ENCODE measurements around the gene GKAP1.

The GKAP1 gene

GRCh38 chr9:83775932-83776331 lies 41.6 kb downstream of the GKAP1 start:
- Histone ChIP-seq H3K9me3 (ENCODE audit: insufficient read depth, low read depth, low read length) (no peaks in the 10 kb centered on the region), H3K4me3 (ENCODE audit: low read length, poor library complexity, severe bottlenecking) (no peak overlapping the region)
- TF ChIP-seq EZH2phosphoT487 (IDR thresholded peaks at IDR 0.05; ENCODE audit: borderline replicate concordance) = no peak
- no peak for TF ChIP-seq CTCF (conservative IDR thresholded peaks at IDR 0.05; ENCODE audit: low read length)

GRCh38 chr9:83772860-83773259 lies 44.7 kb downstream of the GKAP1 start:
- Histone ChIP-seq H3K4me1 (ENCODE audit: insufficient read depth, low read length, poor library complexity, severe bottlenecking) (no peaks in the 10 kb centered on the region), H2AFZ (ENCODE audit: low read length) (no peak overlapping the region), H3K9me2 (replicated peaks; ENCODE audit: low read depth, low read length) (no peaks in the 10 kb centered on the region), H3K79me2 (ENCODE audit: insufficient read depth, low read length) (no peaks in the 10 kb centered on the region), H3K4me3 (ENCODE audit: low read length, poor library complexity, severe bottlenecking) (no peak overlapping the region), H3K4me2 (ENCODE audit: low read depth, low read length, poor library complexity, severe bottlenecking) (no peak overlapping the region), H3K27me3 (ENCODE audit: insufficient read depth, low read length, poor library complexity, severe bottlenecking) (no peaks in the 10 kb centered on the region), H3K9me3 (ENCODE audit: insufficient read depth, low read depth, low read length) (no peaks in the 10 kb centered on the region), H3F3A (ENCODE audit: low read depth) (no peaks in the 10 kb centered on the region), H3K9ac (ENCODE audit: low read depth, low read length, poor library complexity, severe bottlenecking) (no peak overlapping the region), H3K36me3 (ENCODE audit: insufficient read depth, low read length) (no peaks in the 10 kb centered on the region), H4K20me1 (ENCODE audit: insufficient read depth, low read length, poor library complexity, severe bottlenecking) (no peaks in the 10 kb centered on the region)
- TF ChIP-seq CTCF (conservative IDR thresholded peaks at IDR 0.05; ENCODE audit: low read length) = no peak
- no peak for TF ChIP-seq EZH2phosphoT487 (IDR thresholded peaks at IDR 0.05; ENCODE audit: borderline replicate concordance)

More at GRCh38 chr9:83775932-83776331, 41.6 kb downstream of the GKAP1 start:
- H4K20me1 ChIP-seq (ENCODE audit: insufficient read depth, low read length, poor library complexity, severe bottlenecking) = no peaks in the 10 kb centered on the region
- no peak overlapping the region for H2AFZ ChIP-seq (ENCODE audit: low read length)
- H3K36me3 ChIP-seq (ENCODE audit: insufficient read depth, low read length) = no peaks in the 10 kb centered on the region
- H3K4me2 ChIP-seq (ENCODE audit: low read depth, low read length, poor library complexity, severe bottlenecking) = no peak overlapping the region
- no peaks in the 10 kb centered on the region for H3K4me1 ChIP-seq (ENCODE audit: insufficient read depth, low read length, poor library complexity, severe bottlenecking)
- no peak overlapping the region for H3K9ac ChIP-seq (ENCODE audit: low read depth, low read length, poor library complexity, severe bottlenecking)
- no peaks in the 10 kb centered on the region for H3K27me3 ChIP-seq (ENCODE audit: insufficient read depth, low read length, poor library complexity, severe bottlenecking)
- no peaks in the 10 kb centered on the region for H3K9me2 ChIP-seq (replicated peaks; ENCODE audit: low read depth, low read length)
- no peaks in the 10 kb centered on the region for H3K79me2 ChIP-seq (ENCODE audit: insufficient read depth, low read length)
- no peaks in the 10 kb centered on the region for H3F3A ChIP-seq (ENCODE audit: low read depth)

GRCh38 chr9:83765376-83765775 lies 52.2 kb downstream of the GKAP1 start:
- H3K9me3 ChIP-seq (ENCODE audit: insufficient read depth, low read depth, low read length) = no peaks in the 10 kb centered on the region
- no peaks in the 10 kb centered on the region for H3K9me2 ChIP-seq (replicated peaks; ENCODE audit: low read depth, low read length)
- H3F3A ChIP-seq (ENCODE audit: low read depth) = no peaks in the 10 kb centered on the region
- no peaks in the 10 kb centered on the region for H3K27me3 ChIP-seq (ENCODE audit: insufficient read depth, low read length, poor library complexity, severe bottlenecking)
- no peak overlapping the region for H3K4me2 ChIP-seq (ENCODE audit: low read depth, low read length, poor library complexity, severe bottlenecking)
- H3K36me3 ChIP-seq (ENCODE audit: insufficient read depth, low read length) = no peaks in the 10 kb centered on the region
- no peaks in the 10 kb centered on the region for H4K20me1 ChIP-seq (ENCODE audit: insufficient read depth, low read length, poor library complexity, severe bottlenecking)
- H2AFZ ChIP-seq (ENCODE audit: low read length) = no peak overlapping the region
- no peaks in the 10 kb centered on the region for H3K79me2 ChIP-seq (ENCODE audit: insufficient read depth, low read length)
- no peak overlapping the region for H3K4me3 ChIP-seq (ENCODE audit: low read length, poor library complexity, severe bottlenecking)
- TF ChIP-seq EZH2phosphoT487 (IDR thresholded peaks at IDR 0.05; ENCODE audit: borderline replicate concordance) (no peak), CTCF (conservative IDR thresholded peaks at IDR 0.05; ENCODE audit: low read length) (no peak)
- H3K9ac ChIP-seq (ENCODE audit: low read depth, low read length, poor library complexity, severe bottlenecking) = no peak overlapping the region
- H3K4me1 ChIP-seq (ENCODE audit: insufficient read depth, low read length, poor library complexity, severe bottlenecking) = no peaks in the 10 kb centered on the region
